Nucleus accumbens (tissue), 56 donors: ENCODE data around the gene CCP110.

Source experiments
- DNase-seq, 56 donors: peaks; one replicate each; lab custom pipeline; 2025; lab: John Stamatoyannopoulos, UW

The CCP110 gene

DNA sequence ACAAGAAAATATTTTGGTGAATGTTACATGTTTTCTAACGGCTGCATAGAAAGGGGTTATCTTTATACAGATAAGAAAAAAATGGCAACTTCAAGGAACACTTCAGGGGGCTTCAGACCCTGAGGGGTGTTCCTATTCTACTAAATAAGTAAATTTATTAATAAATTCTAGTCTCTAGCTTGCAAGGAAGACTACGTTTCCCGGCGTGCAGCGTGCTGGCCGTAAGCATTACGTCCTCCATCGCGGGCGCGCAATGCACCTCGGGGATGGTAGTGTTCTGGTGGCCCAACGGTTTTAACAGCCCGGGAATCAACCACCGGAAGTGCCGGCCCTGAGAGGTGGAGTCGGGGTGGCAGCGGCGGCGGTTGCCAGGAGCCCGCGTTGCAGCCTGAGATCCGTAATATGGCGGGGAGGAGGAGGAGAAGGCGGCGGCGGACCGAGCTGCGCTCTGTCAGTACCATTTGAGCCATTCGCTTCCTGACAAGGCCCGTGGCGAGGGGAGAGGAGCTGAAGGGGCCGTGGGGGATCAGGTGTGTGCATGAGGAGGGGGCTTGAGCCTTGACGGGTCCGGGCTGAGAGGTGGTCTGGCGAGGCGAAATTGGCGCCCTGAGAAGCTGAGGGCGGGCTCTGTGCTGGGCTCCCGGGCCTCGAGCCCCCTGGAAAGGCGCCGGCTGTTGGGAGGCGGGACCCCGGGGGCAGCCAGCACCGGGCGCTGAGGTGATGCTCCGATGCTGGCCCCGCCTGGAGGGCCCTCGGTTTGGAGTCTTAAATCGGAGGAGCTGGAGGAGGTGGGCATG, at the start of gene CCP110:
Gene CCP110, plus strand, starts transcription at position 384 of the 797 bp plus-strand sequence. CDS start 3,940 bp downstream, outside the sequence.
- DNase-seq = peak; percentile 76 to 100 (median 97)

DNA sequence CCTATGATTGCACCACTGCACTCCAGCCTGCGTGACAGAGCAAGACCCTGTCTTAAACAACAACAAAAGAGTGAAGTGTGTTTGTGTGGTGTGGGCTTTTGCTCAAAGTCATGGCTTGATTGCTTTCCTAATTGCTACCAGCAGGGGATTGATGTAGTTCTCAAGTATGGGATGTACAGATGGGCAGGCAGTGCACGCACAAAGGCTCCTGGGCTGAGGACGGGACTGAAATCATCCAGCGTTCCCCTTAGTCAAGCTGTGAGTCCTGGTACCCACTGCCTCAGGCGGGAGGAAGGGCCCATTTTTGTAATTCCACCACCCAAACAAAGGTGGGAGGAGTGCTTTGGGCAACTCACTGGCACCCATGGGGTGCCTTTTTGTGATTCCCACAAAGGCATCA, 49.1 kb upstream of the CCP110 start:
- DNase-seq = no peak

DNA sequence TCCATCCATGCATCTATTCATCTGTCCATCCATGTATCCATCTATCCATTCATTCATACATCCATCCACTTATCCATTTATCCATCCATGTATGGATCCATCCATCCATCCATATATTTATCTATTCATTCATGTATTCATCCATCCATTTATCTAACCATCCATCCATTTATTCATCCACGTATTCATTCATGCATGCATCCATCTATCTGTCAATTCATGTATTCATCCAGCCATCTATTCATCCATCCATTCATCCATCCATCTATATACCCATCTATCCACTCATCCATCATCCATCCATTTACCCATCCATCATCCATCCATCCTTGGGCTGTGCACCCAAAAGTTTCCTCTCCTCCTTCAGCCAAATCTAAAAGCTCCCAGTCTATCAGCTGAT, 45.2 kb upstream of the CCP110 start:
- DNase-seq = no peak

DNA sequence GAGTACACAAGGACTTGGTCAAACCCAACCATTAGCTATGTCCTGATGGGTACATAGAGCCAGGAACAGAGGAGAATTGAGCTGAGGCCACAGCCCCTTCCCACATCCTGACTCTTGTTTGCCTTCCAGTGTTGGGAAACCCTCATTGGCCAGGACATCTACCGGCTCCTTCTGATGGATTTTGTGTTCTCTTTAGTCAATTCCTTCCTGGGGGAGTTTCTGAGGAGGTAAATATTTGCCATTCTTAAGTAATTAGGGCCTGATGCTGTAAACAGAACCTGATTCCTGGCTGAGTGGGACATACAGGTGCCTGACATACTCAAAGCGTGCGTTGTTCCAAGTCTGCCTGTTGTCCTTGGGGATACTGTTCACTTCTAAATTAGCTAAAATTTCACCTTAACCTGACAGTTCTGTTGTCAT, 44.4 kb upstream of the CCP110 start:
- DNase-seq = no peak

DNA sequence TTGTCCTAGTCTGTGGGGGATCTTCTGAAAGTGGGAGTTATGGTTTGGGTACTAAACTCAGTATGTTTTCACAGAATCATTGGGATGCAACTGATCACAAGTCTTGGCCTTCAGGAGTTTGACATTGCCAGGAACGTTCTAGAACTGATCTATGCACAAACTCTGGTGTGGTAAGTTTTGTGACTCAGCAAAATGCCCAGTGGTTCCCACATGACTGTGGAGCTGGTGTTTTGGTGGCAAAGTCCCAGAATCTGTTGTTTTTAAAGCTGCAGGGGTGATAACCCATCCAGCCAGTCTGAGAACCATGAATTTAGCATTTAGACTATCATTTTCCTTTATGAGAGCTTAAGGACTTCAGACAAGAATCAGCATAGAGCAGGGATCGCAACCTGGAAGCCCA, 42.4 kb upstream of the CCP110 start:
- no peak for DNase-seq

DNA sequence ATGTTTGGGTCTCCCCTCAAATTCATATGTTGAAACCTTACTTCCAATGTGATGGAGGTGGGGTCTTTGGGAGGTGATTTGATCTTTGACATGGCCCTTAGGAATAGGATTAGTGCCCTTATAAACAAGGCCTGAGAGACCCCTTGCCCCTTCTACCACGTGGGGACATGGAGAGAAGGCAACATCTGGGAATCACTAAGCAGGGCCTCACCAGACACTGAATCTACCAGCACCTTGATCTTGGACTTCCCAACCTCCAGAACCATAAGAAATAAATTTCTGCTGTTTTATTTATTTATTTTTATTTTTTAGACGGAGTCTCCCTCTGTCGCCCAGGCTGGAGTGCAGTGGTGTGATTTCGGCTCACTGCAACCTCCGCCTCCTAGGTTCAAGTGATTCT, 42.0 kb upstream of the CCP110 start:
- DNase-seq = no peak

- DNase-seq = no peak
Observed at GRCh38 chr16:19482291-19482690, 41.5 kb upstream of the CCP110 start.

DNA sequence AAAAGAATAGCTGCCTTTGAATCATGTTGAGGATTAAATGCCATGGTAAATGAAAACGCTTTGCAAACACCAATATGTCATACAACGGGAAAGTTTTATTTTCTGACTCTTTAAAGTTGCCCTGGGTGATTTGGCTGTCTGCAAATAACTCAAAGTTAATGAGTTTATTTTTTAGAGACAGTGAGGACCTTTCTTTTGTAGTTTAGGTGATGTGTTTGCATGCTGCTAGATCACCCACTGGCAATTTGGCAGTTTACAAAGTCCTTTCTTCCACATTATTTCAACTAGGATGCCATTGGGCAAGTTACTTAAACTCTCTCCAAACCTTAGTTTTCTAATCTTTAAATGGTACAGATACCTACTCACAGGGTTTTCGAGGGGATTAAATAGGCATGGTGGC, 39.6 kb upstream of the CCP110 start:
- DNase-seq = no peak

- no peak for DNase-seq
Observed at GRCh38 chr16:19485611-19486010, 38.1 kb upstream of the CCP110 start.

- no peak for DNase-seq
Observed at GRCh38 chr16:19486051-19486450, 37.7 kb upstream of the CCP110 start.

- DNase-seq = no peak
Observed at GRCh38 chr16:19486750-19487325, 36.9 kb upstream of the CCP110 start.

DNA sequence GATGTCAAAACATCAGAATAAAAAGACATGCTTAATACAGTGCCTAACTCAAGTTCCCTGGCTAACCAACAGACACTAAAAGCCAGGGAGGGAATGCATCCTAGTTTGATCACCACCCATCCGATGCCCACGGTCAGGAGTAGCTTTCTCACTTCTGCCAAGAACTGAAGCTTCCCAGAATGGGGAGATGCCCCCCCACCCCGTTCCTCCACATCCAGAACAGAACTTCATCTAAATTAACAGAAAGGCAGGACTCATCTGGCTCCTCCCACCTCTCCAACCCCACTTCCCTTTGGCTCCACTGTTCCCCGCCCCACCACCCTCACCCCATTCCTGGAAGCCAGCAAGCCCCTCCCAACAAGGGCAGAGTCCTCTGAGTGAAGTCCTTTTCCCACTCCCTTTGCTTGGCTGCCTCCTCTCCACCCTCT, 35.5 kb upstream of the CCP110 start:
- DNase-seq = no peak

DNA sequence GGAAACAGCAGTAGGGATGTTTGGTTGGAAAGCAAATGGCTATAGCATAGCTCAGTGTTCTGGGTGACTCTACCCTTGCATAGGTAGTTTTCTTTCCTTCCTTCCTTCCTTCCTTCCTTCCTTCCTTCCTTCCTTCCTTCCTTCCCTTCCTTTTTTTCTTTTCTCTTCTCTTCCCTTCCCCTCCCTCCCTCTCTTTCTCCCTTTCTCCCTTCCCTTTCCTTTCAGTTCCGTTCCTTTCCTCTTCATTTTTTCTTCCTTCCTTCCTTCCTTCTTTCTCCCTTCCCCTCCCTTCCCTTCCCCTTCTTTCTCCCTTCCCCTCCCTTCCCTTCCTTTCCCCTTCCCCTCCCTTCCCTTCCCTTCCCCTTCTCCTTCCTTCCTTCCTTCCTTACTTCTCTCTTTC, 33.1 kb upstream of the CCP110 start:
- DNase-seq = no peak

GRCh38 chr16:19497176-19497575, 26.6 kb upstream of the CCP110 start:
- DNase-seq = peak in 1 of 56 donors; percentile 1

DNA sequence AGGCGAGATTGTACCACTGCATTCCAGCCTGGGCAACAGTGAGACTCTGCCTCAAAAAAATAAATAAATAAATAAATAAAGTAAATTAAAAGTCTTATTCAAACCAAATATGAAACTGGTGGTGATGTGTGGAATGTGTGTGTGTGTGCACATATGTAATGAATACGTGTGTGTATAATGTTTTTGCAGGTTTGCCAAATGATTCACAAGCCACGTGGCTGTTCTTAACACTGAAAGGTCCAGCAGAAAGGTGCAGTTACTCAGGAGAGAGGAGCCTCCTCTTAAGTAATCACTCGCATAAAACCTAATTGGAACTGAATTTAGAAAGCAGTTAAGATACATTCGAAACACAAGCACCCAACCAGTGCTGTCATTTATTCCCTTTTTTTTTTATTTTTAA, 24.7 kb upstream of the CCP110 start:
- DNase-seq = no peak

GRCh38 chr16:19499481-19499880, 24.3 kb upstream of the CCP110 start:
- DNase-seq = no peak

GRCh38 chr16:19502395-19503131, 21.2 kb upstream of the CCP110 start:
- DNase-seq = peak in 50 of 56 donors; percentile 3 to 88 (median 39)

- DNase-seq = no peak
Observed at GRCh38 chr16:19503461-19504075, 20.2 kb upstream of the CCP110 start.

DNA sequence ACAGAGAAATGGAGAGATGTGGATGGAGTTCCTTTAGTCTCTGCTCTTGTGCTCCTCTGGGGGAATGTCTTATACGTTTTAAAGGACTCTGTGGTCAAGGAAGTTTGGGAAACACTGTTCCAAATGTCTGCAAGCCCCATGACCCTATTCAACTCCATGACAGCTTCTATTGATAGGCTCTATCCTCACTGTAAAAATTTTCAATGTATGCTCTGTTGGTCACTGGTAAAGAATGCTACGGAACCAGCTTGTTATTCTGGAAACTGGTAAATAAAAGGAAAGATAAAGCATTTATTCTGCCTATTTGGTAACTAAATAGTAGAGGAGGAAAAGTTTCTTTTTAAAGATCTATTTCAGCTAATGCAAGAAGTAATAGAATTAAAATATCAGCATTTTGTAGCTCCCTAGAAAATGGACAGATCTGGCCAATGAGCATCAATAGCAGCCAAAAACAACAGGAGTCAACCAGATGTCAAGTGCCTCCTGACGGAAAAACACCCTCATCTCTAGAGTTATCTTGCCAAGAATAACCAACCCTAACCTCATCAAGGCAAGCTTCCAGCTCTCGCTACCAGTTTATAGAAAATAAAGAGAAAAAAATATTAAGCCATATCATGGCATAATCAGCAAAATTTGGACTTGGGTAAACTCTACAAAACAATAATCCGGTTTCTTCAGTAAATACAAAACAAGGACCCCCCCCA, 18.0 kb upstream of the CCP110 start:
- DNase-seq = no peak

- DNase-seq = no peak
Observed at GRCh38 chr16:19506965-19507364, 16.8 kb upstream of the CCP110 start.
